Endothelial cell of hepatic sinusoid (primary cell): ENCODE results near the gene SH3D21.

ENCODE experiments used
- in situ Hi-C: cut with HindIII; loops from 2 replicates; pipeline ENCODE4 v1.10.0; 2017; ENCODE audit warnings: low sequenced_read_pairs

The SH3D21 gene

DNA sequence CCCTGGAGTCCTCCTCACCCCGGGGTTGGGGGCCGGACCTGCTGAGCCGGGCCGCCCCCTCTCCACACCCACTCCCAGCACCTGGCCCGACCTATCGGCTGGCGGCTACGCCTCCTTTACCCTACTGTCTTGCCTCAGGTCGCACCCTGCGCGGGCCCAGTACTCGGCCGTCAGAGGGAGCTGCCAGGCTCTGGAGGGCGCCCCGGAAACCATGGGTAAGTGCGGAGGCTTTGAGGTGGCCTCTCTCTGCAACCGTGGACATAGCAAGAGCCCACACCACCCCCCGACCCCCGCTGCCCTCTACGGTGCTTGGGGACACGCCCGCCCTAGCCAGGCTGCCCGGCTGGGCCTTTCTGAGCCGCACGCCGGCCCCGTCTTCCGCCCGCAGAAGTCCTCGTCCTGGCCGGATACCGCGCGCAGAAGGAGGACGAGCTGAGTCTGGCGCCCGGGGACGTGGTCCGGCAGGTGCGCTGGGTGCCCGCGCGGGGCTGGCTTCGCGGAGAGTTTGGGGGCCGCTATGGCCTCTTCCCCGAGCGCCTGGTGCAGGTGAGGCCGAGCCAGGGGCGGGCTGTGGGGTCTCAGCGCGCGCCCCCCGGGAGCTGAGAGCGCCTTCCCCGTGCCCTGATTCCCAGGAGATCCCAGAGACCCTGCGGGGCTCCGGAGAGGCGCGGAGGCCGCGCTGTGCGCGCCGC is at the start of gene SH3D21:
Gene SH3D21, plus strand, starts transcription at position 159 of the 692 bp plus-strand sequence. Its CDS starts 53 bp downstream, at position 212.
- in situ Hi-C loops = no loop called here

DNA sequence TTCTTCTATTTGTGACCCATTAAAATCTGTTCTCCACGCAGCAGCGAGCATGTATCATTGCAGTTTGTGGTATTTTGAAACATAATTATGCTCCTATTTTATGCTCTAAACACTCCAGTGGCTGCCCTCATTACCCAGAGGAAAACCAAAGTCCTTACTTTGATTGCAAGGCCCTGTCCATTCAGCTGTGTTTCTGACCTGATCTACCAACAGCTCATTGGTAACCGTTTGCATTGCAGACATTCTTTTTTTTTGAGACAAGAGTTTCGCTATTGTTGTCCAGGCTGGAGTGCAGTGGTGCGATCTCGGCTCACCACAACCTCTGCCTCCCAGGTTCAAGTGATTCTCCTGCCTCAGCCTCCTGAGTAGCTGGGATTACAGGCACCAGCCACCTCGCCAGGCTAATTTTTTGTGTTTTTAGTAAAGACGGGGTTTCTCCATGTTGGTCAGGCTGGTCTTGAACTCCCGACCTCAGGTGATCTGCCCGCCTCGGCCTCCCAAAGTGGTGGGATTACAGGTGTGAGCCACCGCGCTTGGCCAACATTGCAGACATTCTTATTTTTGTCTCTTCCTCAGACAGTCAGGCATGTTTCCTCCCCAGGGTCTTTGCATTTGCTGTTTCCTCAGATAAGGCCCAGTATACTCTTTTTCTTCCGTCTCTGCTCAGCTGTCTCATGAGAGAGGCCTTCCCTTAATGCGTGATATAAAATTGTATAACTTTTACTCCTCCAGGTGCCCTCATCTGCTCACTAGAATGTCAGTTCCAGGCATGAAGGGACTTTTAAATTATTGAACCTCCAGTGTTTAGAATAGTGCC is 49.4 kb upstream of the SH3D21 start:
- in situ Hi-C loops = no loop called here

DNA sequence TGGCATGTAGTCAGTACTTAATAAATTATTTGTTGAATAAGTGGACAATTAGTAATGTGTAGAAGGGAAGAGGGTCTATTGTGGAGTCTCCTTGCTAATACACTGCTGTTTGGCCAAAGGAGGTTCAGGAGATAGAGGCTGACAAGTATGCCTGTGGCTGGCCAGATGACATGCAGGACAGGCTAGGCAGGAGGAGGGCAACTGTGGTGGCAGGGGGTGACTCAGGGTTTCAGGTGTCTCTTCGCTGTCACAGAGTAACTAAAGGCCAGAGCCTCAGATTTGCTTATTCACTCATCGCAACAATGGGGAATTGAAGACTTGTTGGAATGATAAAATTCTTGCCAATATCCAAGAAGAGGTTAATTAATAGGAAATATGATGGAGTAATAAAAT is 48.8 kb upstream of the SH3D21 start:
- in situ Hi-C loops = no loop called here

DNA sequence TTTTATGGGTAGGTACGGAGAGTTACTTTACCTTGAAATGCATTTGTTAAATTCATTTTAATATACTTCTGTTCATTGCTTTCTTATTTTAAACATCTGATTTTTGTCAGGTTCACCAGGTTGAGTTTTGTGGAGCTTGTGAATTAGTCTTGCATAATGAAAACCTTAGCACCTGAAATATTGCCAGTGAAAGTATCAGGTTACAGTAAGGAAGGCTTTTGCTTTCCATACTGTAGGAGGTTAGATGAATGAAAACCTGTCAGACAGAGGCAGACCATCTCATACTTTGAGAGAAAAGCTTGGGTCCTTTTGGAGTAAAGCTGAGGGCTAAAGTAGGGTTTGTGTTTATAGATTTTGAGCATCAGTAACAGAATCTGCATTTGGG is 47.2 kb upstream of the SH3D21 start:
- in situ Hi-C loops = no loop called here

DNA sequence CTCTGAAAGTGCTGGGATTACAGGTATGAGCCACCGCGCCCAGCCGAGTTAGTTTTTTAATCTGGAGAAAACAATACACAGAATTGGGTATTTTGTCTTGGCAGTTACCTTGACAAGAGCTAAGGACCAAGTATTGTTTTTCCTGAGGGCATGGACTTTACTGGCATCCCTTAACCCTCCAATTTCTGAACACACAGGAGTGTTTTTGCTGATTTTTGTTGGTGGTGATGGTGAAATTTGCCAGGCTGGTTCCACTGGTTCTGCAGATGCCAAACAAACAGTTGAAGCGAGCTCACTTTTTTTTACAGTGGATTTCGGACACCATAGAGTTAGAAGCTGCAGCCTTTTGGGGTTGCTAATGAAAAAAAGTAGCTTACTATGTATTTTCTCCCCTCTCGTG is 37.2 kb upstream of the SH3D21 start:
- in situ Hi-C loops = no loop called here

DNA sequence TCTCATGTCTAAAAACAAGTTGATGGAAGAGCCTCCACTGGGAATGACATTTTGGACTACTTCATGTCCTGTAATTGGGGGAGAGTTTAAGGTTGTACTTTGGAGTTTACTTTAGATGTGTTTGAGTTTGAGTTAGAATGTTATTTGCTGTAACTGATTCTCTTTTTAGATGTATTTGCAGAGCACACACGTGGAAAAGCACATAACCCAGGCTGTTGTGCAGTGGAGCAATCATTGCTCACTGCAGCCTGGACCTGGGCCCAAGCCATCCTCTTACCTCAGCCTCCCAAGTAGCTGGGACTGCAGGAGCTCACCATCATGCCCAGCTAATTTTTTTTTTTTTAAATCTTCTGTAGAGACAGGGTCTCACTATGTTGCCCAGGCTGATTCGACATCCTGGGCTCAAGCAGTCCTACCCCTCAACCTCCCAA is 36.7 kb upstream of the SH3D21 start:
- in situ Hi-C loops = no loop called here

DNA sequence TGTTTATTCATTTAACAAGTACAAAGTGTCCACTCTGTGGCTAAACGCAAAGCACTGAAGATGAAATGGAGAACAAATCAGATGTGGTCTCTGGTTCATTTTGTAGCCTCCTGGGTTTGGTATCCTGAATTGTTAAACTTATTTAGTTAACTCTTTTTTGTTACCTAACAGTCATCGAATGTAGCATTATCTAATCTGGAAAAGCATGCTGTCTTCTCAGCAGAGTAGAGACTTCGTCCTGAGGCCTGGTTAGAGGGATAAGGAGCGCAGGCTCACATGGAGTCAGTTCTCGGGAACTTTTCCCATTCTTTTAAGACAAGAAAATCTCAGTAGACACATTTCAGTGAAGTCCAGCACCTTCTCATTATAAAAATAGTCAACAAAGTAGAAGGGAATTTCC is 33.1 kb upstream of the SH3D21 start:
- in situ Hi-C loops = no loop called here

DNA sequence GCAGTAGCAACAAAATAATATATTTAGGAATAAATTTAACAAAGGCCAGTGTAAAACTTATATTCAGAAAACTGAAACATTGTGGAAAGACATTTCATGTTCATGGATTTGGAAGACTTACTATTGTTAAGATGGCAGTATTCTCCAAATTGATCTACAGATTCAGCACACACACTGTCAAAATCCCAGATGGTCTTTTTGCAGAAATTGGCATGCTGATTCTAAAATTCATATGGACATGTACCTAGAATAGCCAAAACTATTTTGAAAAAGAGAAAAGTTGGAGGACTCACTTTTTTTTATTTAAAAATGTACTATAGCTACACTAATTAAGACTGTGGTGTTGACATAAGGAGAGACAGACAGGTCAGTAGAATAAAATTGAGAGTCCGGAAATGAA is 32.0 kb upstream of the SH3D21 start:
- in situ Hi-C loops = no loop called here

DNA sequence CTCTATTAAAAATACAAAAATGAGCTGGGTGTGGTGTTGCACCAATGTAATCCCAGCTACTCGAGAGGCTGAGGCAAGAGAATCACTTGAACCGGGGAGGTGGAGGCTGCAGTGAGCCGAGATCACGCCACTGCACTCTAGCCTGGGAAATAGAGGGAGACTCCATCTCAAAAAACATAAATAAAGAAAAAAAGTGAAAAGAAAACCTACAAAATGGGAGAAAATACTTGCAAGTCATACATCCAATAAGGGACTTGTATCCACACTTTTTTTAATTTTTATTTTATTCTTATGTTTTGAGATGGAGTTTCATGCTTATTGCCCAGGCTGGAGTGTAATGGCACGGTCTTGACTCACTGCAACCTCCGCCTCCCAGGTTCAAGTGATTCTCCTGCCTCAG is 29.5 kb upstream of the SH3D21 start:
- in situ Hi-C loops = no loop called here

DNA sequence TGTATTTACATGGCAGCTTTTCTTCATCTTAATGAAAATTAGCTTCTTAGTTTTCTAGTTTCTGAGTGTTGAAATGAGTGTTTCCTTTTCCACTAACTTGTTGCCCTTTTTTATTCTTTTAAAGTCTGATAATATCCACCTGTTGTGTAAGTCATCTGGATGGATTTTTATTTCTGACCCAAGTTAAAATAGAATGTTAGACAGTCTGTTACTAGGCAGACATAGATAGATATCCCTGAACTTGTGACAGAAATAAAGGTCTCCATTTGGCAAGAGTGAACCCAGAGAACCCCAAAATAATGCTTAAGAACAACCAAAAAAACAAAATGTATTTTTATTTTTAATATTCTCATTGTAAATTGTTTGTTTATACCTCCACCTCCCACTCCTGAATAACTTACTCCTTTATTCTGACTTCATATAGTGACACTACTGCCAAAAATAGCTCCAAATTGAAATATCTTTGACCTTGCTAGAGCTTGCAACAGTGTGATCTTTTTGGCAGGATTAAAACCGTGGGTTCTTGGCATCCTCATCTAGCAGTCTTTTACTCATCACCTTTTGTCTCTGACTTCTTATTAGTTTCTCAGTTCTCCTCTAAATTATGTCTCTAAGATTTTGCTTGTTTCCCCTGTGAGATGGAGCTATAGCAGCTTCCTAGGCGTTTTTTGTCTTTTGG is 26.9 kb upstream of the SH3D21 start:
- in situ Hi-C loops = no loop called here

DNA sequence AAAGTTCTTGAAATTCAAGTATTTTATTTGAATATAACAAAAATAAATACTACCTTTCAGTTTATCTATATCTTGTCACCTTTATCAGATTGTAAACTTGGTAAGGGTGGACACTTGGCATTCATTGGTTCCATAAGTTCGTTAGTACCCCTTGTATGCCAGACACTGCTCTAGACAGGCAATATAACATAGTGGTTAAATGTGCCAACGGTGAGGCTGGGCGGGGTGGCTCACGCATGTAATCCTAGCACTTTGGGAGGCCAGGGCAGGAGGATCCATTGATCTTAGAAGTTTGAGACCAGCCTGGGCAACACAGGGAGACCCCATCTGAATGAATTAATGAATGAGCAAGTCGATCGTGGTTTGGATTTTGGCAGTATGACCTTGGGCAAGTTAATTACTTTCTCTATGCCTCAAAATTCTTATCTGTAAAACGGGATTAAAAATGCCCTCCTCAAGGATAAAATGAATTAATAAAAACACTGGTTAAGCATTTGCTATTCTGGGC is 26.3 kb upstream of the SH3D21 start:
- in situ Hi-C loops = loop anchor here (5.0 kb wide), 1 partner anchor 163 kb away; no protein-coding TSS in a partner anchor

DNA sequence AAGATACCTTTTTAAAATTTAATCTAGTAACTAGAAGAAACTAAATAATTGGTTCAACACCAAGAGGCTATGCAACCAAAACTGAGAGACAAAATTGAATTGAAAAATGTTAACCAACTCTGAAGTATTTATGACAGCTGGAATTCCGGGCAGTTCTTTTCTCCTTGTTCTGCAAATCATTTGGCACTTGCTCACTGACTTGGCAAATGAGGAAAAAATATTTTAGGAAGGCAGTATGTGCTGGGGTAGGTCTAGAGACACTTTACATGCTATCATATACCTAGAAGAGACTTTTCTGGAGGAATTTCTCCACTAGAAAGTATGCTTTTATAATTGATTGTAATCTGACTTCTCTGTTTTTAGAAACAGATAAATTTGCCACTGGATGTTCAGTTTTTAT is 22.1 kb upstream of the SH3D21 start:
- in situ Hi-C loops = loop anchor here (5.0 kb wide), 1 partner anchor 167 kb away; no protein-coding TSS in a partner anchor

DNA sequence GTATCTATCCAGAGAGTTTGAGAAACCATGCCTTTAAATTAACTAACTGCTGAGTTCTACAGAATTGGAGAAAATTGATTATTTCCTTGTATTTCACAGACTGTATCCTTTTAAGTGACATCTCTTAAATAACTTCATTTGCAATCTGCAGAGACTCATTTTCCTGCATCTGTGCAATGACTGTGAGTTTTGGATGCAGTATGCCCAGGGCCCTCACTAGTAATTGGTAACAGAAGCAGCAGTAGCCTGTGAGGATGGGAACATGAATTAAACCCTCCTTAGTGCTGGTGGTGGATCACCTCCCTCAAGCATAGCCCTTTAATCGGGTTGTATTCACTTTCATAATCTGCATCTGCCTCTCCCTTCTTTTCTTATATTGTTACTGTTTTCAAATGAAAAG is 21.7 kb upstream of the SH3D21 start:
- in situ Hi-C loops = loop anchor here (5.0 kb wide), 1 partner anchor 167 kb away; no protein-coding TSS in a partner anchor

DNA sequence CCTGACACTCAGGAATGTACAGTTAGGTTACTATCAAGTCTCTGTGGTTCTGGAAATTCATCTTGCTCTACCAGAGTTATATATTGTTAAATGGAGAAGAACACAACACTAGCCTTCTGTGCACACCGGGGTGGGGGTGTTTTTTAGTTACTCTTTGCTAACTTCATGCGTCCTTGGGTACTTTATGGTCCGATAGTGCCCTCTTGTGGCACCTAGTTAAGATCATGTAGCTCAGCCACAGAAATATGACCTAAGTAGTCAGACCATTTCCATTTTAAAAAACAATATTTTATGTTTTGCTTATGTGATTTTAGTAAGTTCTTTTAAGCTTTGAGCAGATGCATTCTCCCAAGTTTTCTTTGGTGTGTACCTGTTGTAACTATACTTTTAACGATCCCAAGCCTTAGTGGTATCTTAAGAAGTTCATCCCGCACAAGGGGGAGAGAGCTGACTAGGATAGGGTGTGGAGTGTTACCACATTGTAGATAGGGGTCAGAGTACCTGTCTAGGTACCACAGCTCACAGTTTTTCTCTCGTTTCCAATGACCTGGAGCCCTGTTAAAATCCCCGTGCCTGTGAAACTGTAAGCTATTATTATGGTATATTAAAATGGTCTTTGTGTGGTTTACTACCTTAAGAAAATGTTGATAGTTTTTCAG is 20.6 kb upstream of the SH3D21 start:
- in situ Hi-C loops = no loop called here

DNA sequence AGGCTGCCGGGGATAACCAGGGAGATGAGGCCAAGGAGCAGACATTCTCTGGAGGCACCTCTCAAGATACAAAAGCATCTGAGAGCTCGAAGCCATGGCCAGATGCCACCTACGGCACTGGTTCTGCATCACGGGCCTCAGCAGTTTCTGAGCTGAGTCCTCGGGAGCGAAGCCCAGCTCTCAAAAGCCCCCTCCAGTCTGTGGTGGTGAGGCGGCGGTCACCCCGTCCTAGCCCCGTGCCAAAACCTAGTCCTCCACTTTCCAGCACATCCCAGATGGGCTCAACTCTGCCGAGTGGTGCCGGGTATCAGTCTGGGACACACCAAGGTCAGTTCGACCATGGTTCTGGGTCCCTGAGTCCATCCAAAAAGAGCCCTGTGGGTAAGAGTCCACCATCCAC is 19.4 kb upstream of the SH3D21 start:
- in situ Hi-C loops = no loop called here

DNA sequence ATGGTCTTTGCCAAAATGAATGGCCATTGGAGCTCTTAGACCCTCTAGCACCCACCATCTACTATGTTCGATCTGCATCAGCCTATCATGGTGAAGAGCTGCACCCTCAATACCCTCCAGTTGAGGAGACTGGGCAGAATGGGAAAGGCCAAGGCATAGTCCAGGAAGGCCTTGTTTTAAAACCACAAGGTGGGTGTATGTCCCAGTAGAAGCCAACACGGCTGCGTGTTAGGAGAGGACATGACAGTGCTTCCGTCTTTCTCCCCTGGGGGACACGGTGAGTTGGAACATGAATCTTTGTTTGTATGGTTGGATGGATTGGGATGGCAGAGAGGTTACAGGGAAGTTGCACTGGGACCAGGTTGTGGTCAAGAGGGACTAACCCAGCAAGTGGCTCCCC is 18.6 kb upstream of the SH3D21 start:
- in situ Hi-C loops = no loop called here

DNA sequence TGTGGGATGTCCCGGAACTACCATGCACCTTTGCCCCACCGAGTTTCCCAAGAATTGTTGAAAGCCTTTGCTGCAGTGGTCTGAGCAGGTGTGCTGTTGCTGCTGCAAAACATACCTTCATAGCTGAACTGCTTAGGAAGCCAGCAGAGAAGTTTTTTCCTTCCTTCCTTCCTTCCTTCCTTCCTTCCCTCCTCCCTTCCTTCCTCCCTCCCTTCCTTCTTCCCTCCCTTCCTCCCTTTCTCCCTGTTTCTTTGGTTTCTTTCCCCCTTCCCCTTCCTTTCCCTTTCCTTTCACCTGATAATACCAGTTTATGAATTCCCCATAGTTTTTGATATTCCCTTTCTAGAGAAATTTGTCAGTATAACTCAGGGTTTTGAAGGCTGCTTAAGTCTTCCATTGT is 10.8 kb upstream of the SH3D21 start:
- in situ Hi-C loops = loop anchor here (5.0 kb wide), 1 partner anchor 53 kb away; no protein-coding TSS in a partner anchor

DNA sequence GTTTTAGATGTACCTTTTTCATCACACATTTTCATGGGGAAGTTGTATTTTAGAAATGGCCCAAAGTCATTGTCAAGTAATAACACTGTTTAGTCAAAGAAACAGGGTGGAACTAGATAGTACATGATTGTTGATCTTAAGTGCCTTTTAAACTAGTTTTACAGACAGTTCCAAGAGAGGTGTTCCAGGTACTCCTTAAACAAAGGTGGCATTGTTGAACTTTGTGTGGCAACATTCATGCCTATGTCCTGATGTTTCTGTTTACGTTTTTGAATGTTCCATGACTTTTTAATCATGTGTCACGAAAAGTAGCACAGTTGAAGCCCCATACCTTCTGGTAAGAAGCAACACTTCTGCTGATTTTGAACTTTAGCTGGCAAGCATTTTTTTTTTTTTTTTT is 9.1 kb upstream of the SH3D21 start:
- in situ Hi-C loops = loop anchor here (5.0 kb wide), 1 partner anchor 55 kb away; no protein-coding TSS in a partner anchor

DNA sequence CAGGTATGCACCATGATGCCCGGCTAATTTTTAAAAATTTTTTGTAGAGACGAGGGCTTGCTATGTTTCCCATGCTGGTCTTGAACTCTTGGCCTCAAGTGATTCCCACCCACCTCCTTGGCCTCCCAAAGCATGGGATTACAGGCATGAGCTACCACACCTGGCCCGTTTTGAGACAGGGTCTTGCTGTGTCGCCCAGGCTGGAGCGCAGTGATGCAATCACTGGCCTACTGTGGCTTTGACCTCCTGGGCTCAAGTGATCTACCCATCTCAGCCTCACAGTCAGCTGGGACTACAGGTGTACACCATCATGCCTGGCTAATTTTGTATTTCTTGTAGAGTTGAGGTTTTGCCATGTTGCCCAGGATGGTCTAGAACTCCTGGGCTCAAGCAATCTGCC is 7.5 kb upstream of the SH3D21 start:
- in situ Hi-C loops = loop anchor here (5.0 kb wide), 1 partner anchor 56 kb away; no protein-coding TSS in a partner anchor

DNA sequence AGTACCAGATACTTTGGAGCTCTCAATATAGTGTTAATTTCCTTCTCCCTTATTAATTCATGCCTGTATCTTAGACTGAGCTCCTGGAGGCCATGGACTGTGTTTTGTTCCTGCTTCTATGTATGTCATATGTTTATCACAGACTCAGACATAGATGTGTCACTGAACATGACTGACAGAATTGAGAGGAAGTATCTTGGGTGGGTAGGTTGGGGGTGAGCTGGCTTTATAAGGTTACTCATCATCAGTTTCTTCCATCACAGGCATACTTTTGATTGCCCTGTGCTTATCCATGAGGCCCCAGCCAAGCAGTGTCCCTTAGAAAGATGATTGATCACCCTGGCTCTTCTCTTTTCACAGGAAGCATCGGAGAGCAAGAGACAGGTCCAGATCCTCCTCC is 5.6 kb upstream of the SH3D21 start:
- in situ Hi-C loops = no loop called here

DNA sequence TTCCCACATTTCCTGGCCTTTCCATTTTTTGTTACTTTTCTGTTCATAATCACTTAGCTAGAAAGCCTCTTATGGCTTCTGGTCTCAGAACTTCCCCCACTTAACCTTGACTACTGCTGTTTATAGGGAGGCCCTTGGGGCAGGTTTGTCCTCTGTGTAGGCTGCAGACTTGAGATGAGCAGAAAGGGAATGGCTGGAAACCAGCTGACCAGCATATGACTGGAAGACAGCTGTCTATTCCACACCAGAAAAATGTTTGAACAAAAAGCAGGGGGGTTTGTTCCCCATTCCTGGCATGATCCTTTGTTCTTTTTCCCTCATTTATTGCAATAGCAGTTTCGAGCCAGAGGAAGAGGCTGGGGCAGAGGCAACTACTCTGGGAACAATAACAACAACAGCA is 4.9 kb upstream of the SH3D21 start:
- in situ Hi-C loops = no loop called here
